ENCODE results near the gene BMERB1.

Gene BMERB1

DNA sequence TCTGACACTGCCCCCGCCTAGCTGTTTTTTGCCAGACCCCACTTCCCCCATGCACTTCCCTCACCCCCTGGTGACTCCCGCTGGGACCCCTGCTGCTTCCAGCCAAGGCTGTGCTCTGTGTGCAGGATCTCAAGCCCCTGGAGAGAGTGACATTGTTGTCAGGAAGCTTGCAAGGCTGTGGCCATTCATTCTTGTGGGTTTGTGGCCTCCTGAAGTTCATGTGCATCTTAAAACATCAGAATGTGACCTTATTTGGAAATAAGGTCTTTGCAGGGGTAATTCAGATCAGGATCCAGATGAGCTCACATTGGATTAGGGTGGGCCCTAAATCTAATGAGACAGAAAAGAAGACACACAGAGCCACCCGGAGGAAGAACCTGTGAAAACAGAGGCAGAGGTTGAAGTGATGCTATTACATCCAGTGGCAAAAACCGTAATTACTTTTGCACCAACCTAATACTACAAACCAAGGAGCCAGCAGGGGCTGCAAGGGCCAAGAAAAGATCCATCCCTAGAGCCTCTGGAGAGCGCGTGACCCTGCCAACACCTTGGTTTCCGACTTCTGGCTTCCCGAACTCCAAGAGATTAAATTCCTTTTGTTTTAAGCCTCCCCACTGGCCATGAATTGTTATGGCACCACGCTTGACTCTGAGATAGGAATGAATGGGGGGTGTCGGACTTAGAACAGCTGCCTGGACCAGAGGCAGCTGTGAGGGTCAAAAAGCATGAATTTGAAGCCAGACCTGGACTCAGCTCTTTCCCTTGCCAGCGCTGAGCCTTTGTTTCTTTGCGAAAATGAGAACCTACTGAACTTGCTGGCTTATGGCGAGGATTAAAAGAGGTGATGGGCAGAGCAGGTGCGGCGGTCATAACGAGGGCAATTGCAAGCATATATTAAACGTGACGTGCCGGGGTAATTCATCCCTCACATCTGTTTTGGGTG, 75.5 kb downstream of the BMERB1 start:
- no peaks in the 10 kb centered on the region for H3K27me3 ChIP-seq (ENCODE audit: control insufficient read depth, insufficient read depth, low read length, poor library complexity, severe bottlenecking)
- no peaks in the 10 kb centered on the region for H3K9me3 ChIP-seq (ENCODE audit: control insufficient read depth, low read length)
- H3K4me3 ChIP-seq (ENCODE audit: insufficient read depth, low read depth, low read length), result no peak overlapping the region
- WGBS, 2 experiments, result 58 to 60% methylated on average over 19 of the region's 19 CpGs
- H3K36me3 ChIP-seq (ENCODE audit: control insufficient read depth, insufficient read depth, low read length), result no peaks in the 10 kb centered on the region
- H3K27ac ChIP-seq (ENCODE audit: insufficient read depth, low read depth, low read length, poor library complexity, severe bottlenecking), result no peak overlapping the region
- peaks cover 12% of the 10 kb centered on the region for H3K4me1 ChIP-seq (ENCODE audit: control insufficient read depth, insufficient read depth, low read length)

DNA sequence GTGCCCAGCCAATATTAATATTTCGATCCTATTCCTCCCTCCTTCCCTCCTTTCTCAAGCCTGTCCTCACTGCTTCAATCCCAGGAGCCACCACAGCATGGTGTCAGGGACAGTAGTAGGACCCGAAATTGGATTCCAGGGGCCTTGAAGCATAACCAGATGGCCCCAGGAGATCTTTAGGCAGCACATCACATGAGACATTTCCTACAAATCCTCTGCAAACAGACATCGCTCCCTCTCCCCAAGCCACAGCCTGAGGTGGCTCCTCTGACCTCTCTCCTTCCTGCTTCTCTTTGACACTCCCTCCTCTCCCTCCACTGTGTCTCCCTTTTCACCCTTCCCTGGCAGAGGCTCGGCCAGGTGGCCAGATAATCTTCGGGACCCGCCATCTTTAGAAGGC, 76.6 kb downstream of the BMERB1 start:
- H3K4me1 ChIP-seq (ENCODE audit: control insufficient read depth, insufficient read depth, low read length), result peaks cover 12% of the 10 kb centered on the region
- WGBS, 2 experiments, result 78 to 85% methylated on average over 6 of the region's 6 CpGs
- no peaks in the 10 kb centered on the region for H3K9me3 ChIP-seq (ENCODE audit: control insufficient read depth, low read length)
- no peak overlapping the region for H3K27ac ChIP-seq (ENCODE audit: insufficient read depth, low read depth, low read length, poor library complexity, severe bottlenecking)
- H3K4me3 ChIP-seq (ENCODE audit: insufficient read depth, low read depth, low read length), result no peak overlapping the region
- H3K36me3 ChIP-seq (ENCODE audit: control insufficient read depth, insufficient read depth, low read length), result no peaks in the 10 kb centered on the region
- no peaks in the 10 kb centered on the region for H3K27me3 ChIP-seq (ENCODE audit: control insufficient read depth, insufficient read depth, low read length, poor library complexity, severe bottlenecking)

DNA sequence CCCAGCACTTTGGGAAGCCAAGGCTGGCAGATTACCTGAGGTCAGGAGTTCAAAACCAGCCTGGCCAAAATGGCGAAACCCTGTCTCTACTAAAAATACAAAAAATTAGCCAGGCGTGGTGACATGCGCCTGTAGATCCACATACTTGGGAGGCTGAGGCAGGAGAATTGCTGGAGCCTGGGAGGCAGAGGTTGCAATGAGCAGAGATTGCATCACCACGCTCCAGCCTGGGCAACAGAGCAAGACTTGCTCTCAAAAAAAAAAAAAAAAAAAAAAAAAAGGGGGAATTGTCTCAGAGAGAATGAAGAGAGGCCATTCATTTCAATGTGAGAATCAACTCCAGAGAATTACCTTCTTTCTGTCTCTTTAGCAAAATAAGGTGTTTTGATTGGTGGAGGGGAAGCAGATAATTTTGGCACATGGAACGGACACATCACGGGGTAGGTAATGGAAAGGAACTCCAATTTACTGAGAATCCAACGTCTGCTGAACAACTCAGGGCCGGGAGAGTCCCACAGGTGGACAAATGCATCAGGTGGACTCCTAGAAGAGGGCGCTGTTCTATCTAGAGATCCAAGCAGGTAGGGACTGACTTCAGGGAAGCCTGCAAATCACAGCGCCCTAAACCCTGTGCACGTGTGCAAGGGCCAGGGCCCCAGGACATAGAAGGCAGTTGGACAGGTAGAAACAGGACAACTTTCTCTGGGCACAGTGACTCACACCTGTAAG, 77.5 kb downstream of the BMERB1 start:
- WGBS, 2 experiments, result 94 to 95% methylated on average over 11 of the region's 11 CpGs

DNA sequence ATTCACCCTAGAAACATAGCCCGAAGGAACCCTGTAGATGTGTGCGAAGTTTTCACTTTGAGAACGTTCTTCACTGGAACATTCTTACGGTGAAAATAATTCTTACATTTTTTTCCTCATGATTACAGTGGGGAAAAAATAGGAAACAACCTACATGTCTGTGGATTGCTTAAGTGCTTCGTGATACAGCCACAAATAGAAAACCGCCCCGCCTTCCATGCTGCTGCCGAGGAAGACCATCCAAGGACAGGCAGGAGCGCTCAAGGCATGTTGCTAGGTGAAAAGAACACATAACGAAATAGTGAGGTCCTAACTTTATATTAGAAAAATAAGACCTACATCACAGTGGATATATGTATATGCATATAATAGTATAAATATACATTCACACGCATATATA, 78.8 kb downstream of the BMERB1 start:
- no peaks in the 10 kb centered on the region for H3K27me3 ChIP-seq (ENCODE audit: control insufficient read depth, insufficient read depth, low read length, poor library complexity, severe bottlenecking)
- peaks cover 4% of the 10 kb centered on the region for H3K4me1 ChIP-seq (ENCODE audit: control insufficient read depth, insufficient read depth, low read length)
- no peak overlapping the region for H3K4me3 ChIP-seq (ENCODE audit: insufficient read depth, low read depth, low read length)
- no peaks in the 10 kb centered on the region for H3K9me3 ChIP-seq (ENCODE audit: control insufficient read depth, low read length)
- H3K36me3 ChIP-seq (ENCODE audit: control insufficient read depth, insufficient read depth, low read length), result no peaks in the 10 kb centered on the region
- no peak overlapping the region for H3K27ac ChIP-seq (ENCODE audit: insufficient read depth, low read depth, low read length, poor library complexity, severe bottlenecking)
- 93 to 99% methylated on average over 9 to 11 of the region's 11 CpGs for WGBS, 2 experiments

More for the DNA sequence above, 77.5 kb downstream of the BMERB1 start:
- Histone ChIP-seq H3K27ac (ENCODE audit: insufficient read depth, low read depth, low read length, poor library complexity, severe bottlenecking) (no peak overlapping the region), H3K36me3 (ENCODE audit: control insufficient read depth, insufficient read depth, low read length) (no peaks in the 10 kb centered on the region), H3K4me3 (ENCODE audit: insufficient read depth, low read depth, low read length) (no peak overlapping the region), H3K4me1 (ENCODE audit: control insufficient read depth, insufficient read depth, low read length) (peaks cover 11% of the 10 kb centered on the region), H3K9me3 (ENCODE audit: control insufficient read depth, low read length) (no peaks in the 10 kb centered on the region), H3K27me3 (ENCODE audit: control insufficient read depth, insufficient read depth, low read length, poor library complexity, severe bottlenecking) (no peaks in the 10 kb centered on the region)

DNA sequence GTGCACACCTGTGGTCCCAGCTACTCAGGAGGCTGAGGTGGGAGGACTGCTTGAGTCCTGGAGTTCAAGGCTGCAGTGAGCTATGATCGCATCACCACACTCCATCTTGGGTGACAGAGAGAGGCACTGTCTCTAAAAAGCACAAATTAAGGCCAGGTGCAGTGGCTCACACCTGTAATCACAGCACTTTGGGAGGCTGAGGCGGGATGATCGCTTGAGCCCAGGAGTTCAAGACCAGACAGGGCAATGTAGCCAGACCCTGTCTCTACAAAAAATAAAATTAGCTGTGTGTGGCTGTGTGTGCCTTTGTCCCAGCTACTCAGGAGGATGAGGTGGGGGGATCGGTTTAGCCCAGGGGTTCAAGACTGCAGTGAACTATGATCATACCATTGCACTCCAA, 81.6 kb downstream of the BMERB1 start:
- Histone ChIP-seq H3K36me3 (ENCODE audit: control insufficient read depth, insufficient read depth, low read length) (no peaks in the 10 kb centered on the region), H3K9me3 (ENCODE audit: control insufficient read depth, low read length) (no peaks in the 10 kb centered on the region), H3K27me3 (ENCODE audit: control insufficient read depth, insufficient read depth, low read length, poor library complexity, severe bottlenecking) (no peaks in the 10 kb centered on the region), H3K4me3 (ENCODE audit: insufficient read depth, low read depth, low read length) (no peak overlapping the region), H3K27ac (ENCODE audit: insufficient read depth, low read depth, low read length, poor library complexity, severe bottlenecking) (no peak overlapping the region), H3K4me1 (ENCODE audit: control insufficient read depth, insufficient read depth, low read length) (no peaks in the 10 kb centered on the region)
- 82 to 89% methylated on average over 4 of the region's 4 CpGs for WGBS, 2 experiments

DNA sequence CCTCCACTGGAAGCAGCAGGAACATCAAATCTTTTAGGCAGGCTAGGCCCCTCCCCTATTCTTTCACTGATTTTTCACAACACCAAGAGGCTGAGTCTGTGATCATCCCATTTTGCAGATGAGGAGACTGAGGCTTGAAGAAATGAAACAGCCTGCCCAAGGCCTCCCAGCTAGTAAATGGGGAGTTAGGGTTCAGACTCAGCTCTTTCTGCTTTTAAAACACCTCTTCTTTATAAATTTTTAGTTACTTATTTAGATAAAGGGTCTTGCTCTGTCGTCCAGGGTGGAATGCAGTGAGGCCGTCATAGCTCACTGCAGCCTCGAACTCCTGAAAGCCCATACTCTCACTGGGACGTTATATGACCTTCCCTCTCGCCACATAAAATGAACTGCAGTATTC, 82.2 kb downstream of the BMERB1 start:
- Histone ChIP-seq H3K36me3 (ENCODE audit: control insufficient read depth, insufficient read depth, low read length) (no peaks in the 10 kb centered on the region), H3K4me3 (ENCODE audit: insufficient read depth, low read depth, low read length) (no peak overlapping the region), H3K9me3 (ENCODE audit: control insufficient read depth, low read length) (no peaks in the 10 kb centered on the region), H3K27ac (ENCODE audit: insufficient read depth, low read depth, low read length, poor library complexity, severe bottlenecking) (no peak overlapping the region), H3K27me3 (ENCODE audit: control insufficient read depth, insufficient read depth, low read length, poor library complexity, severe bottlenecking) (no peaks in the 10 kb centered on the region), H3K4me1 (ENCODE audit: control insufficient read depth, insufficient read depth, low read length) (no peaks in the 10 kb centered on the region)
- WGBS, 2 experiments, result 93 to 96% methylated on average over 5 of the region's 5 CpGs

DNA sequence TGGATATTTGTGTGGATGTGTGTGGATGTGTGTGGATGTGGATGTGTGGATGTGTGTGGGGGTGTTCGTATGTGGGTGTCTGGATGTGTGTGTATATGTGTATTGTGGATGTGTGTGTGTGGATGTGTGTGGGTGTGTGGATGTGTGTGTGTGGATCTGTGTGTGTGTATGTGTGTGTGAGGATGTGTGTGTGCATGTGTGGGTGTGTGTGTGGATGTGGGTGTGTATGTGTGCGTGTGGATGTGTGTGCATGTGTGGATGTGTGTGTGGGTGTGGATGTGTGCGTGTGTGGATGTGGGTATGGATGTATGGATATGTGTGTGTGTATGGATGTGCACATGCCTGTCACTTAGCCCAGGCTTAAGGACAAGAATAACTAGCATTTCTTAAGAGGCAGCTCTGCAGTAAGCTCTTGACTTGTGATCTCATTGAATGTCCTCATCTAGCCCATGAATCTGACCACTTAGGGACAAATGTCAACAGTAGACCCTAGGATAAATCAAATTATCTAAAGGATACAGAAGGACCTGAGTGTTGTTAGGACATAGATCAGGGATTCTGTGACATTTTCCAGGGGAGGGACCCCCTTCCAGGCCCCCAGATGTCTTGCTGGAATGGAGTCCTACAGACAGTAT, 83.5 kb downstream of the BMERB1 start:
- Histone ChIP-seq H3K27me3 (ENCODE audit: control insufficient read depth, insufficient read depth, low read length, poor library complexity, severe bottlenecking) (no peaks in the 10 kb centered on the region), H3K27ac (ENCODE audit: insufficient read depth, low read depth, low read length, poor library complexity, severe bottlenecking) (no peak overlapping the region), H3K4me1 (ENCODE audit: control insufficient read depth, insufficient read depth, low read length) (no peaks in the 10 kb centered on the region), H3K4me3 (ENCODE audit: insufficient read depth, low read depth, low read length) (no peak overlapping the region), H3K9me3 (ENCODE audit: control insufficient read depth, low read length) (no peaks in the 10 kb centered on the region), H3K36me3 (ENCODE audit: control insufficient read depth, insufficient read depth, low read length) (no peaks in the 10 kb centered on the region)
- WGBS, 2 experiments, result 90 to 92% methylated on average over 3 of the region's 3 CpGs

DNA sequence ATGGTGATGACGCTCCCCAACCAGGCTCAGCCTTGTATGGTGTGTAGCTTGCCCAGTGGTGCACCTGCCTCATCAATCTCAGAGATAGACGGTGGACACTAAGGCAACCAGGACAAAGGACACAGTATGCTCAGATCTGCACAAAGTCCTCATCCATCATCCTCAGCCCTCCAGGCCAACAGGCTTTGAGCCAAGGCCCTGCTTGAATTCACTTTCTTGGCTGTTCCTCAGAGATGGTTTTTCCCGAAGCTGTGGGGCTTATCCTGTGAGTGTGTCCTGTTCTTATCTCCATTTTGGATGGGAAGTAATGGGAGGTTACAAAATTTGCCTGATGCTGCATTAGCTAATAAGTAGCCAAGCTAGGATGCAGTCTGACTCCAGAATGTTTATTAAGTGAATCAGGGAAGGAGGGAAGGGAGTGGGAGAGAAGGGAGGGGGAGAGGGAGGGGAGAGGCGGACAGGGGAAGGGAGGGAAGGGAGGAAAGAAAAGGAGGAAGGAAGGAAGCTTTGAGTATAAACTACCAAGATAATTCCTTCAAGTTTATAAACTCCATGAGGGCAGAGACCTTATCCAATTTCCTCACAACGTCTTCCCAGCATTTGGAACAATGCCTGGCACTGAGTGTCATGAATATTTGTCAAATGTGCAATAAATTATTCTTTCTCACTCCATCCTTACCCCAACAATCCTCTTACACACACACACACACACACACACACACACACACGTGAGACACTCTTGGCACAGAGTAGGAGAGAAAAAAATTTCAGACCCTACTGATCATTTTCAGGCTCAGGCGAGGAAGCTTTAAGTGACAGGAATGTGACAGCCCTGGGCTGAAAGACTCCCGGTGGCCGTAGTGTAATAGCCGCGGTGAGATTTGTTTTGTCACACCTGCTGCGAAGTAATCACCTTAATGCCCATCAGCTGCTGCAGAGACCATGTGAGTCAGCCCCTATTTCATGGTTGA, 84.3 kb downstream of the BMERB1 start:
- no peaks in the 10 kb centered on the region for H3K36me3 ChIP-seq (ENCODE audit: control insufficient read depth, insufficient read depth, low read length)
- H3K27me3 ChIP-seq (ENCODE audit: control insufficient read depth, insufficient read depth, low read length, poor library complexity, severe bottlenecking), result no peaks in the 10 kb centered on the region
- no peak overlapping the region for H3K4me3 ChIP-seq (ENCODE audit: insufficient read depth, low read depth, low read length)
- H3K9me3 ChIP-seq (ENCODE audit: control insufficient read depth, low read length), result no peaks in the 10 kb centered on the region
- 72 to 74% methylated on average over 11 to 12 of the region's 12 CpGs for WGBS, 2 experiments
- no peaks in the 10 kb centered on the region for H3K4me1 ChIP-seq (ENCODE audit: control insufficient read depth, insufficient read depth, low read length)
- no peak overlapping the region for H3K27ac ChIP-seq (ENCODE audit: insufficient read depth, low read depth, low read length, poor library complexity, severe bottlenecking)

DNA sequence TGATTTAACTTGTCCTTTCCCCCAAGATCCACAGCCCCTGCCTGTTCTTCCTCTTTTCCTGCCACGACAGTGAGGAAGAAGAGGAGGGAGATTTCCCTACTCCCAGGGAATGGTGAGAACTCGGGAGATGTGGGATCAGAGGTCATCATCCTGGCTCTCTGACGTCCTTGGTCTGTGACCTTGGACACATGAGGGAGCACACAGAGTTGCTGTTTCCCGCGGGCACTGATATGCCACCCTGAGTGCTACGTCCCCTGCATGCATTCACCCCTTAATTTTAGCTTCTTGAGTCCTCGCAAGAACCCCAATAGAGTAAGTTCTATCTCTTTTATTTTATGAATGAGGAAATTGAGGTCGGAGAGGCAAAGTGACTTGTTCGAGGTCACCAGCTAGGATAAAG, 85.4 kb downstream of the BMERB1 start:
- H3K4me1 ChIP-seq (ENCODE audit: control insufficient read depth, insufficient read depth, low read length), result no peaks in the 10 kb centered on the region
- H3K36me3 ChIP-seq (ENCODE audit: control insufficient read depth, insufficient read depth, low read length), result no peaks in the 10 kb centered on the region
- WGBS, 2 experiments, result 95 to 96% methylated on average over 9 of the region's 9 CpGs
- H3K9me3 ChIP-seq (ENCODE audit: control insufficient read depth, low read length), result no peaks in the 10 kb centered on the region
- H3K4me3 ChIP-seq (ENCODE audit: insufficient read depth, low read depth, low read length), result no peak overlapping the region
- H3K27me3 ChIP-seq (ENCODE audit: control insufficient read depth, insufficient read depth, low read length, poor library complexity, severe bottlenecking), result no peaks in the 10 kb centered on the region
- no peak overlapping the region for H3K27ac ChIP-seq (ENCODE audit: insufficient read depth, low read depth, low read length, poor library complexity, severe bottlenecking)
